Osteoblast (primary cell): Measurements from ENCODE around the gene ZFP57. TPM values are rescaled to one million over a fixed set of nuclear protein-coding genes. Genes with fewer than 3 reads are reported as not detected.

Experiments used
- DNase-seq: peaks from one replicate; pipeline ENCODE4 v3.0.0; 2011; ENCODE audit warnings: low spot score, mixed read lengths; ENCODE audit not compliant: insufficient read length; ENCODE audit errors: missing footprints
- H2AFZ ChIP-seq: 2 replicates; pipeline ENCODE4 v1.6.0; 2011; ENCODE audit warnings: mild to moderate bottlenecking, low read length
- H3K27ac ChIP-seq: 2 replicates; pipeline ENCODE4 v1.5.1; 2011; ENCODE audit warnings: mild to moderate bottlenecking, low read depth, low read length, moderate library complexity
- H3K27me3 ChIP-seq: 2 replicates; pipeline ENCODE4 v1.6.0; 2012; ENCODE audit warnings: mild to moderate bottlenecking, control low read depth, inconsistent platforms, low read length, moderate library complexity; ENCODE audit not compliant: insufficient read depth
- H3K36me3 ChIP-seq: 2 replicates; pipeline ENCODE4 v1.5.1; 2011; ENCODE audit warnings: mild to moderate bottlenecking, low read length, control low read depth, moderate library complexity; ENCODE audit not compliant: insufficient read depth
- H3K4me1 ChIP-seq: 2 replicates; pipeline ENCODE4 v1.5.1; 2011; ENCODE audit warnings: mild to moderate bottlenecking, low read length, control low read depth, moderate library complexity; ENCODE audit not compliant: insufficient read depth
- H3K4me2 ChIP-seq: 2 replicates; pipeline ENCODE4 v1.6.0; 2011; ENCODE audit warnings: mild to moderate bottlenecking, low read length; ENCODE audit not compliant: insufficient read depth
- H3K4me3 ChIP-seq: fragments of 200-600 bp; sonication (generic); 3 replicates; pipeline ENCODE4 v1.5.1; 2012; ENCODE audit warnings: mild to moderate bottlenecking, low read length, inconsistent platforms; ENCODE audit not compliant: insufficient read depth
- H3K79me2 ChIP-seq: 2 replicates; pipeline ENCODE4 v1.6.0; 2012; ENCODE audit warnings: mild to moderate bottlenecking, low read length, control low read depth, inconsistent platforms; ENCODE audit not compliant: insufficient read depth
- H3K9me3 ChIP-seq: 2 replicates; pipeline ENCODE4 v1.5.1; 2011; ENCODE audit warnings: low read depth, low read length, control low read depth
- H4K20me1 ChIP-seq: 2 replicates; pipeline ENCODE4 v1.6.0; 2012; ENCODE audit warnings: mild to moderate bottlenecking, low read length, control low read depth; ENCODE audit not compliant: insufficient read depth
- CTCF ChIP-seq: IDR thresholded peaks from 2 replicates; pipeline ENCODE4 v1.5.1; 2011; ENCODE audit warnings: mild to moderate bottlenecking, low read depth, low read length, moderate library complexity; ENCODE audit errors: extremely low read depth
- total RNA-seq: library from RNA; depleted of rRNA; stranded (reverse); fragments of >200 nt; gene quantifications from 2 replicates; pipeline ENCODE4 v1.2.3, GENCODE V29; 2012

The ZFP57 gene
- total RNA-seq, 1 donor, result 0.36 TPM

DNA sequence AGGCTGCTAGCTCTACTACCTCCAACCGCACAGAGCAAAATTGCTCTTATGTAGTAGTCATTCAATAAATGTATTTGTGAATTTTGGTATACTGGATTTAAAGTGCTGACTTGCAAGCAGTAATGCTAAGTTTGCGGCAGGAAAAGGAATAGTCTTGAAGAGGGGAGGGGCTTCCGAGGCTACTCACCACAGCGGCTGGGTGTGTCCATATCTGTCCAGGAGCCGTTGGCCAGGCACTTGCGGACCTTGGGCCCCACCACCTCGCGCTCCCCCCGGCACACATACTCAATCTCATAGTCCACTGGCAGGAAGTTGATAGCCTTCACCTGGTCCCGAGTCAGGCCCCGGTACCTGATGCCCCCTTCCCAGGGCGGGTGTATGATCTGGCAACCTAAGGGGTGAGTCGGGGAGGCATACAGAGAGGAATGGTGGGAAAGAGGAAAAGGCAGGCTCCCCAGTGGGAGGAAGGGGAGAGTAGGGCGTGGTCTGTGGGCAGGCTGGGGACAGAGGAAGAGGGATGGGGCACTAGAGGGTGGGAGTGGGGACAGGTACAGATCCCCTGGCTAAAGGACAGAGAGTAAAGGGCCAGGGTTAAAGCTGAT lies 49.6 kb downstream of the ZFP57 start:
- Histone ChIP-seq H3K79me2 (peaks cover 3% of the 10 kb centered on the region), H3K27me3 (no peaks in the 10 kb centered on the region), H3K4me3 (no peak overlapping the region), H3K27ac (no peak overlapping the region), H2AFZ (no peak overlapping the region), H3K4me1 (peaks cover 24% of the 10 kb centered on the region), H3K9me3 (no peaks in the 10 kb centered on the region), H3K4me2 (peak overlapping the region; percentile 89), H4K20me1 (peaks cover 7% of the 10 kb centered on the region), H3K36me3 (no peaks in the 10 kb centered on the region)
- peak; percentile 61 for DNase-seq
- TF ChIP-seq CTCF, result no peak

DNA sequence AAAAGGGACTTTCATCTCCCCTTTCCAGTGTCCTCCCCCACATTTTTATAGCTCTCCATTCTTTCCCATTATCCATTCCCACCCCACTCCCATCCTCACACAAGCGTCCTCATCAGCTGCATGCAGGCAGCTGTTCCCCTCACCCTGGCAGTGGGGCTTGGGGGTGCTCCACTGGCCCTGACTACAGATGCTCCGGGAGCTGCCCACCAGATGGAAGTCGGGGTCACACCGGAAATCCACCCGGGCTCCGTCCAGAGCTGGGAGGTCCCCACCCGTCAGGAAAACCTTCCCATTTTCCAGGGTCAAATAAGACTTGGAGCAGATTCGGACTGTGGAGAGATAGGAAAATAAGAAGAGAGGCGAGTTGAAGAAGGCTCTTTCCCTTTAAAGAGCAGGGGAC lies 50.6 kb downstream of the ZFP57 start:
- Histone ChIP-seq H4K20me1 (peaks cover 12% of the 10 kb centered on the region), H3K36me3 (no peaks in the 10 kb centered on the region), H3K4me1 (peaks cover 24% of the 10 kb centered on the region), H3K79me2 (peaks cover 3% of the 10 kb centered on the region), H3K27ac (no peak overlapping the region), H3K9me3 (no peaks in the 10 kb centered on the region), H3K4me3 (no peak overlapping the region), H2AFZ (no peak overlapping the region), H3K4me2 (no peak overlapping the region), H3K27me3 (no peaks in the 10 kb centered on the region)
- peak; percentile 3 for DNase-seq
- TF ChIP-seq CTCF, result no peak

DNA sequence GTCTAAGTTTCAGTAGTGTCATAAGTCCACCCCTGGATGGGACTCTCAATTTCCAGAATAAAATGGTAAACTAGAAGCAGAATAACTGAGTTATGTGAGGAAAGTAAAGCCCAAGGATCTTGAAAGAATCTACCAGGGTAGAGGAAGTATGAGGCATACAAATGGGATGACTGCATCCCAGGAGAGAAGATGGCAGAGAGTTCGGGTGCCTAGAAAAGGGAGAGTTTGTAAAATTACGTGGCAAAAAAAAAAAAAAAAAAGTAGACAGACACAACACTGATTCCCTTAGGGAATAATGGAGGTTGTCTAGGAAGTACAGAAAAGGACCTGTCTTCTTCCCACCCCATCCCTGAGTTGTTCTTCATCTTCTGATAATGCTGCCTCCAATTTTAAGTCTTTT lies 51.4 kb downstream of the ZFP57 start:
- DNase-seq, result peak; percentile 87
- Histone ChIP-seq H3K4me2 (peak overlapping the region; percentile 90), H3K79me2 (peaks cover 3% of the 10 kb centered on the region), H3K4me1 (peaks cover 24% of the 10 kb centered on the region), H3K36me3 (no peaks in the 10 kb centered on the region), H2AFZ (no peak overlapping the region), H3K4me3 (no peak overlapping the region), H3K9me3 (no peaks in the 10 kb centered on the region), H3K27ac (no peak overlapping the region), H3K27me3 (no peaks in the 10 kb centered on the region), H4K20me1 (peaks cover 12% of the 10 kb centered on the region)
- TF ChIP-seq CTCF, result no peak

GRCh38 chr6:29628419-29629281 lies 52.3 kb downstream of the ZFP57 start:
- peaks cover 12% of the 10 kb centered on the region for H4K20me1 ChIP-seq
- H3K4me3 ChIP-seq, result peak overlapping the region; percentile 81
- H3K4me2 ChIP-seq, result peak overlapping the region; percentile 90
- peak overlapping the region; percentile 60 for H3K27ac ChIP-seq
- TF ChIP-seq CTCF, result peak; percentile 62
- peak; percentile 96 for DNase-seq
- H3K79me2 ChIP-seq, result peaks cover 3% of the 10 kb centered on the region
- no peaks in the 10 kb centered on the region for H3K27me3 ChIP-seq
- H3K4me1 ChIP-seq, result peaks cover 24% of the 10 kb centered on the region
- no peaks in the 10 kb centered on the region for H3K9me3 ChIP-seq
- H2AFZ ChIP-seq, result peak overlapping the region; percentile 85
- no peaks in the 10 kb centered on the region for H3K36me3 ChIP-seq
